Measurements from ENCODE around the gene ZBTB32. TPM values are rescaled to one million over a fixed set of nuclear protein-coding genes. Genes with fewer than 3 reads are reported as not detected.
"Not testable (repeated sequence)": the region's sequence is repeated elsewhere in the genome, so short reads cannot be mapped to it uniquely, and the experiment has no call there.

Gene ZBTB32
- total RNA-seq, 1 donor from 2014 or later: not detected

GRCh38 chr19:35670686-35671085 lies 33.7 kb upstream of the ZBTB32 start:
- DNase-seq (ENCODE audit: low read depth) (no peak), FAIRE-seq (no peak)
- Histone ChIP-seq H3K36me3 (ENCODE audit: control insufficient read depth, insufficient read depth, low read length) (no peaks in the 10 kb centered on the region), H3K27me3 (ENCODE audit: control insufficient read depth, insufficient read depth, low read length) (peaks cover 1% of the 10 kb centered on the region), H3K4me3 (ENCODE audit: low read depth, low read length) (no peak overlapping the region)
- TF ChIP-seq CTCF (IDR thresholded peaks at IDR 0.05; ENCODE audit: insufficient read depth, low read length, severe bottlenecking): no peak

DNA sequence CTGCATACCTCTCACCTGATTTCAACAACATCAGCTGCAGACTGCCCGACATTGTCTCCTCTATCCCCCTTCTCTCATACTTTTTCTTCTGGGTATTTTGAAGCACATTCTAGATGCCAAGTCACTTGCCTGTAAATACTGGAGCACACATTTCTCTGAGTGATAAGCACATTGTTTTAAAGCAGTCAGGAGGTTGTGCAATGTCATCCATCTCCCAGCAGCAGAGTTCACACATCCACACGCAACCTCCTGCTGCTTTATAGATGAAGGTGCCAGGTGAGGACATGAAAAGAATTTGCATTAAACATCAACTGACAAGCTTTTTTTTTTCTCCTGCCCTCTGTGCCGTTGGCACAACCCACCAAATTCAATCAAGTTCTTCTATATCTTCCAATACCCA lies 32.5 kb upstream of the ZBTB32 start:
- Histone ChIP-seq H3K36me3 (ENCODE audit: control insufficient read depth, insufficient read depth, low read length) (no peaks in the 10 kb centered on the region), H3K4me3 (ENCODE audit: low read depth, low read length) (no peak overlapping the region), H3K27me3 (ENCODE audit: control insufficient read depth, insufficient read depth, low read length) (peaks cover 2% of the 10 kb centered on the region)
- DNase-seq (ENCODE audit: low read depth): peak; percentile 7
- no peak for FAIRE-seq
- no peak for TF ChIP-seq CTCF (IDR thresholded peaks at IDR 0.05; ENCODE audit: insufficient read depth, low read length, severe bottlenecking)

DNA sequence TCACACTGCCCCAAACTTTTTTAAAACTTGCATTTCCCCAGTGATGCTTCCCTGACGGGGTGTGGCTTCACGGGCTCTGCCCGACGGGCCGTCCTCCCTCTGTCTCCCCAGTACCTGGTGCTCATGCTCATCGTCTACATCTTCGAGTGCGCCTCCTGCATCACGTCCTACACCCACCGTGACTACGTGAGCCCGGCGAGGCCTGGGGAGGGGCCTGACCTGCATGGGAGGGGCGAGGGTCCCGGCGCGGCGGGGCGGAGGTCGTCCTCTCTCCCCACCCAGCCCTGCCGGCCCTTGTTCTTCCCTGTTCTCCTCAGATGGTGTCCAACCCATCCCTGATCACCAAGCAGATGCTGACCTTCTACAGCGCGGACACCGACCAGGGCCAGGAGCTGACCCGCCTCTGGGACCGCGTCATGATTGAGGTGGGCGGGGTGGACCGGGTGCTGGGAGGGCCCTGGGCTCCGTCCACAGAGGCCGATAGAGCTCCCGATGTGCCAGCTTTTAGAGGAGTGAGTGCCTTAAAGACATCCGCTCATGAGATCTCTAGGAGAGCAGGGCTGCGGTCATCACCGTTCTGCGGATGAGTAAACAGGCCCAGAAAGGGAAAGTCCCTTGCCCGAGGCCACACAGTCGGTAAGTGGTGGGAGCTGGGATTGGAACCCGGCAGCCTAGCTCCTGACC lies 31.1 kb upstream of the ZBTB32 start:
- no peak for TF ChIP-seq CTCF (IDR thresholded peaks at IDR 0.05; ENCODE audit: insufficient read depth, low read length, severe bottlenecking)
- H3K4me3 ChIP-seq (ENCODE audit: low read depth, low read length): peak overlapping the region; percentile 12
- H3K27me3 ChIP-seq (ENCODE audit: control insufficient read depth, insufficient read depth, low read length): peaks cover 2% of the 10 kb centered on the region
- peak; percentile 60 for DNase-seq (ENCODE audit: low read depth)
- no peak for FAIRE-seq
- H3K36me3 ChIP-seq (ENCODE audit: control insufficient read depth, insufficient read depth, low read length): no peaks in the 10 kb centered on the region

- no peak for DNase-seq (ENCODE audit: low read depth)
Measured at GRCh38 chr19:35675589-35676140, 28.7 kb upstream of the ZBTB32 start.

GRCh38 chr19:35689836-35690235 lies 14.5 kb upstream of the ZBTB32 start:
- Histone ChIP-seq H3K4me3 (ENCODE audit: low read depth, low read length) (no peak overlapping the region), H3K27me3 (ENCODE audit: control insufficient read depth, insufficient read depth, low read length) (no peaks in the 10 kb centered on the region), H3K36me3 (ENCODE audit: control insufficient read depth, insufficient read depth, low read length) (no peaks in the 10 kb centered on the region)
- FAIRE-seq (no peak), DNase-seq (ENCODE audit: low read depth) (no peak)
- no peak for TF ChIP-seq CTCF (IDR thresholded peaks at IDR 0.05; ENCODE audit: insufficient read depth, low read length, severe bottlenecking)

More at GRCh38 chr19:35675589-35676140, 28.7 kb upstream of the ZBTB32 start:
- no peak for TF ChIP-seq CTCF (IDR thresholded peaks at IDR 0.05; ENCODE audit: insufficient read depth, low read length, severe bottlenecking)
- FAIRE-seq: no peak
- Histone ChIP-seq H3K27me3 (ENCODE audit: control insufficient read depth, insufficient read depth, low read length) (peaks cover 2% of the 10 kb centered on the region), H3K4me3 (ENCODE audit: low read depth, low read length) (no peak overlapping the region), H3K36me3 (ENCODE audit: control insufficient read depth, insufficient read depth, low read length) (no peaks in the 10 kb centered on the region)

- not testable (repeated sequence) for H3K4me3 ChIP-seq (ENCODE audit: low read depth, low read length); DNase-seq (ENCODE audit: low read depth); H3K27me3 ChIP-seq (ENCODE audit: control insufficient read depth, insufficient read depth, low read length); FAIRE-seq; H3K36me3 ChIP-seq (ENCODE audit: control insufficient read depth, insufficient read depth, low read length)
Measured at GRCh38 chr19:35691106-35691505, 13.3 kb upstream of the ZBTB32 start.
